GM18505 (cell line): ENCODE results near the gene GARIN5A.

Source experiments
- ATAC-seq: cut with Tn5 transposase; IDR thresholded peaks from one replicate; pipeline ENCODE4 v1.9.1; 2021; ENCODE audit not compliant: unreplicated experiment
- POLR2A ChIP-seq: IDR thresholded peaks from 4 replicates; pipeline ENCODE4 v1.6.1; 2011; ENCODE audit warnings: borderline replicate concordance; ENCODE audit not compliant: insufficient read depth, insufficient read length; ENCODE audit errors: extremely low read depth

The GARIN5A gene

DNA sequence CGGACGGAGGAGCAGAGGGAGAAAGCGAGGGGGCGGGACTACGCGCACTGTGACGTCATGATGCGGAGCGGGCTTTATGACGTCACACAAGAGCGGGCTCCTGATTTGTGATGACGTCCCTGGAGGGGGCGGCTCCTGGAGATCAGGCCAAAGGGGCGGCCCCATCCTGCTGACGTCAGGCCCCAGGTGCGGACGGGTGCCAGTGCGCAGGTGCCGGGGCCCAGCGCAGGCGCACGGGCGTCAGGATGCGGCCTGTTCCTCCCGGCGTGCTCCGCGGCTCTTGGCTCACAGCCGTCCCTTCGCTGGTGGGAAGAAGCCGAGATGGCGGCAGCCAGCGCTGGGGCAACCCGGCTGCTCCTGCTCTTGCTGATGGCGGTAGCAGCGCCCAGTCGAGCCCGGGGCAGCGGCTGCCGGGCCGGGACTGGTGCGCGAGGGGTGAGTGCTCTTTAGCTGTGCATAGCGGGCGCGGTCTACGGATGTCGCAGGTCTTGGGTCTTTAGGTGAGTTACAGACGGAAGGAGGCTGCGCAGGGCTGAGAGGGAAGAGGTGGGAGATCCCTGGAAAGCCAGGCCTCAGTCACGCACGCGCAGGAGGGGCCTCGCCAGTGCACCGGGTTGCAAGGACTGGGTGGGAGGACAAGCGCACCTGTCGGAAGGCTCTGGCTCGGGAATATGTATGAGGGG is at the start of gene GARIN5A, which contains the start of gene EMC10:
TSS of gene GARIN5A (minus strand) at position 625 of the 683 bp plus-strand sequence. CDS start at position 165, 460 bp downstream.
TSS of gene EMC10 (plus strand) at position 284 of the 683 bp plus-strand sequence. CDS start at position 322, 38 bp downstream.
- peak; percentile 98 for TF ChIP-seq POLR2A
- peak; percentile 83 for ATAC-seq

GRCh38 chr19:50522881-50523280 is 46.2 kb upstream of the GARIN5A start:
- no peak for ATAC-seq
- no peak for TF ChIP-seq POLR2A

GRCh38 chr19:50520822-50521465 is 44.3 kb upstream of the GARIN5A start:
- no peak for ATAC-seq
- TF ChIP-seq POLR2A, result no peak

GRCh38 chr19:50519006-50519575 is 42.4 kb upstream of the GARIN5A start:
- ATAC-seq, result no peak
- TF ChIP-seq POLR2A, result no peak

DNA sequence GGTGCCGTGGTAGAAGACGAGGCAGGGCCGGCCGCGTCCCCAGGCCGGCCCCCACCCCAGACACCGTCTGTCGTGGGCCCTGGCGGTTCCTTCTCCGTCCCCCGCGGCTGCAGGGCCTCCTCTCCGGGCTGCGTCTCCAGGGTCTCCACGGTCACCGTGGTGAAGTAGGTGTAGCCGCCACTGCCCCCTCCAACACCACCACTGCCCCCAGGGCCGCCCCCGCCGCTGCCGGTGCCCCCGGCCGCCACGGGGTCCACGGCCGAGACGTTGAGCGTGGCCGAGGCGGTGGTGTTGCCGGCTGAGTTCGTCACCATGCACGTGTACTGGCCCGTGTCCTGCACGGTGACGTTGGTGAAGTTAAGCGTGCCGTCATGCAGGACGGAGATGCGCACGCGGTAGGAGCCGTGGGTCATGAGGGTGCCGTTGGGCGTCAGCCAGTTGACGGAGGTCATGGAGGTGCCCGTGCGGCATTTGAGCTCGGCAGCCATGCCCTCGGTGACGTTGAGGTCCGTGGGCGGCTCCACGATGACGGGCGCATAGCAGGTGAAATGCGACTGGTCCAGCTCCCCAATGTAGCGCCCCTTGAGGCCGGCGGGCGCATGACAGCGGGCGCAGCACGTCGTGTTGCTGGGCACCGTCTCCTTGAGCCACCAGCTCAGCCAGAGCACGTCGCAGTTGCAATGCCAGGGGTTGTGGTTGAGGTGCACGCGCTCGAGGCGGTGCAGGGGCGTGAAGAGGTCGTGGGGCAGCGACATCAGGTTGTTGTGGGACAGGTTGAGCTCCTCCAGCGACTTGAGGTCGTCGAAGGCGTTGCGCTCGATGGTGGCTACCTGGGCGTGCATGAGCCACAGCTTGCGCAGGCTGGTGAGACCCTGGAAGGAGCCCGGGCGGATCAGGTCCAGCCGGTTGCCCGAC is 41.7 kb upstream of the GARIN5A start:
- no peak for TF ChIP-seq POLR2A
- ATAC-seq, result no peak

DNA sequence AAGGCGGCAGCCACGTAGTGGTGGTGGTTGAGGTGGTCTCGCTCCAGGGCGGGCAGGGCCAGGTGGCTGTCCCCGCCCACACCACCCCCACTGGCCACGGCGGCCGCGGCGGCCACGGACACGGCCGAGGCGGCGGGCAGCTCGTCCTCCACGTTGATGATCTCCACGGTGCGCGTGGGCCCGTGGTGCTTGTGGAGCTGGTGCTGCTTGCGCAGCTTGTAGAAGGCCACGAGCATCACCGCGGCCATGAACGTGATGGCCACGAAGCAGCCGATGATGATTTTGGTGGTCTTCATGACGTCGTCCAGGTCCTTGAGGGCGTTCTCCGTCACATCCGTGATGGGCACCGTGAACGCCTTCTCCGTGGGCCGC is 41.0 kb upstream of the GARIN5A start:
- no peak for ATAC-seq
- no peak for TF ChIP-seq POLR2A

DNA sequence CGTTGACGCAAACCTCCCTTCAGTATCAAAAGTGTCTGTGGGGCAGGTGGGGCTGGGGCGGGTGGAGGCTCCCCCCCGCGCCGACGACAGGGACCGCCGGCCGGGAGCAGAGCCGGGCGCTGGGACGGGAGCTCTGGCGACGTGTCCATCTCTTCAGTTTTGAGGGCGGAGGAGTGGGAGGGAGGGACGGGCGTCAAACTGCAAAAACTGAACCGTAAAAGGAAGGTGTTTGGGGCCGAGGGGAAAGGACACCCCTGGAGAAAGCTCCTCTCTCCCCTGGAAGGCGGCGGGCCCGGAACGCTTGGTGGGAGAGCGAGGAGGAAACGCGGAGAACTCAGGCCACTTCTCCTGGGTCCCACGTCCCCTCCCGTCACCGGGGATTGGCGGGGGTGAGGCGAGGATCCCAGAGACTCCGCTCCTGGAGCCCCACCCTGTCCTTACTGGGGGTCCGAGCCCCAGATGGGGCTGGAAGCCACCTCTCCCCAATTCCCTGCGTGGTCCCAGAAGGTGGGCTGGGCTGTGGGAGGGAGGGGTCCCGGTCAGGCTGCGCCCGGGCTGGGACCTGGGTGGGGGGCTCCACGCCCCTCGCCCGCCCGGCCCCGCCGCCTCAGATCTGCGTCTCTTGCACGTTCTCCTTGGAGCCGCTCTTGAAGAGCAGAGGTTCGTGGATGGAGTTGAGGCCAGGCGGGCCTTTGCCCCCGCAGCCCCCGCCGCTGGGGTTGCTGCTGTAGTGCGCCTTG is 40.5 kb upstream of the GARIN5A start:
- TF ChIP-seq POLR2A, result no peak

DNA sequence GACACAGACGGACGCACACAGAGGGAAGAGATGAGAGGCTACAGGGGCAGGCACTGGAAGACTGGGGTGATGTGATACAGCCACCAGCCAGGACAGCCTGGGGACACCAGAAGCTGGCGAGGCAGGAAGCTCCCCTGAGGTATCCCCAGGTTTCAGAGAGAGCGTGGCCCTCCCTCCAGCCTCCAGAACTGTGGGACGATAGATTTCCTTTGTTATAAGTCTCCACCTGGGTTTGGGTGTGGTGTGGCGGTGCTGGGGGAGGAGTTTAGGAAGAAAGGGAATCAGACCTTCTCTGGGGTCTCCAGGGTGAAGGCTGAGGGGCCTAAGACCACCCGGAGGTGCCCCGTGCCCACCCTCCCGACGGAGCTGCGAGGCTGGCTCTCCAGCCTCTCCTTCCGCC is 39.8 kb upstream of the GARIN5A start:
- no peak for ATAC-seq
- no peak for TF ChIP-seq POLR2A

More for the DNA sequence above, 40.5 kb upstream of the GARIN5A start:
- ATAC-seq, result no peak

- ATAC-seq, result no peak
- TF ChIP-seq POLR2A, result no peak
Measured at GRCh38 chr19:50515168-50515561, 38.5 kb upstream of the GARIN5A start.

DNA sequence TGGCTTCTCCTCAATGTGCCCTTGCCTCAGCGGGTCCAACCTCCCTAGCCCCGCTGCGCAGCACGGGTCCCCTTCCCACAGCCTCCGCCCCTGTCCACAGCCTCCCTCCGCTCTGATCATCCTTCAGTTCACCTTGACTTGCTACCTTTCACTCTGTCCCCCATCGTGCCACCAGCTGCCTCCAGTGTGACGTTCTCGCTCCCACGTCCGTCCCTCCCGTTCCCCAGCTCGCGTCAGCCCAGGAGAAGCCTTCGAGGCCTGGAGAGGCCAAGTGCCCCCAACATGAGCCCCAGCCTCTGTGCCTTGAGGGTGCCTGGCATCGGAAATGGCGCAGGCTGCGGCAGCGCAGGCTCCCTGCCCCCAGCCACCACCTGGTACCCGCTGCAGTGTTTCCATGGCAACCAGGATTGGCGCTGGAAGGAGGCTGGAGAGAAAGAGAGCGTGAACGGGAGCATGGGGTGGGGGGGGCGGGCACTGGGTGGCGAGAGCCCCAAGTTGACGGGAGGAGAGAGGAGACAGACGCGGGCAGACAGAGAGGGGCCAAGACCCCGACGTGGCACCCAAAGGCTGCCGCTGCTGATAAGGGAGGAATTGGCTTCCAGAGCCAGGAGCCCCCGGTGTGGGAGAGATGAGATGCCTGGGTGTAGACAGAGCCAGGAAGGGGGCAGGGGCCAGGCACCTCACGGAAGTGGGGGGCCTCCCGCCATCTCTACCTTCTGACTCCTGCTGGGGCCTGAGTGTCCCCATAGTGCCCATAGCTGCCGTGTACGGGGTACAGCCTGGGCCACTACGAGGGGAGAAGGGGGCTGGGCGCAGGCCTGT is 37.9 kb upstream of the GARIN5A start:
- TF ChIP-seq POLR2A, result no peak
- ATAC-seq, result no peak

- TF ChIP-seq POLR2A, result no peak
- ATAC-seq, result no peak
Measured at GRCh38 chr19:50513746-50514345, 37.2 kb upstream of the GARIN5A start, which contains the start of gene ASPDH. TSS of gene ASPDH (minus strand) at chr19:50513913. CDS start at chr19:50513823, 90 bp downstream.
